GM19467 (cell line): ENCODE measurements around the gene NYNRIN.
"Not testable (repeated sequence)": the region's sequence is repeated elsewhere in the genome, so short reads cannot be mapped to it uniquely, and the experiment has no call there.

Source experiments
- ATAC-seq: cut with Tn5 transposase; IDR thresholded peaks from one replicate; pipeline ENCODE4 v1.9.1; 2021; ENCODE audit warnings: mild to moderate bottlenecking, moderate library complexity; ENCODE audit not compliant: unreplicated experiment

NYNRIN gene

GRCh38 chr14:24369907-24370687 lies 28.7 kb upstream of the NYNRIN start:
- no peak for ATAC-seq

GRCh38 chr14:24370748-24371147 lies 28.1 kb upstream of the NYNRIN start:
- no peak for ATAC-seq

GRCh38 chr14:24371605-24372004 lies 27.2 kb upstream of the NYNRIN start:
- not testable (repeated sequence) for ATAC-seq

GRCh38 chr14:24372701-24373416 lies 25.9 kb upstream of the NYNRIN start:
- no peak for ATAC-seq

- ATAC-seq, result no peak
These were observed 22.2 kb upstream of the NYNRIN start for GRCh38 chr14:24376448-24377070.

- no peak for ATAC-seq
These were observed 21.7 kb upstream of the NYNRIN start for GRCh38 chr14:24377126-24377525.

- ATAC-seq, result no peak
These were observed 21.1 kb upstream of the NYNRIN start for GRCh38 chr14:24377657-24378056.

- ATAC-seq, result no peak
These were observed 20.5 kb upstream of the NYNRIN start for GRCh38 chr14:24378327-24378726.

GRCh38 chr14:24378981-24379906 lies 19.6 kb upstream of the NYNRIN start:
- ATAC-seq, result no peak

- ATAC-seq, result no peak
These were observed 18.7 kb upstream of the NYNRIN start for GRCh38 chr14:24379907-24380730.

GRCh38 chr14:24381363-24382063 lies 17.3 kb upstream of the NYNRIN start:
- no peak for ATAC-seq

- no peak for ATAC-seq
These were observed 16.8 kb upstream of the NYNRIN start for GRCh38 chr14:24382064-24382371.

- no peak for ATAC-seq
These were observed 14.6 kb upstream of the NYNRIN start for GRCh38 chr14:24384169-24384568.

- ATAC-seq, result no peak
These were observed 13.3 kb upstream of the NYNRIN start for GRCh38 chr14:24385524-24385923.

- ATAC-seq, result no peak
These were observed 11.8 kb upstream of the NYNRIN start for GRCh38 chr14:24387009-24387345.

- ATAC-seq, result not testable (repeated sequence)
These were observed 11.2 kb upstream of the NYNRIN start for GRCh38 chr14:24387579-24387978.

- no peak for ATAC-seq
These were observed 10.2 kb upstream of the NYNRIN start for GRCh38 chr14:24388474-24389179.

GRCh38 chr14:24389226-24389848 lies 9.5 kb upstream of the NYNRIN start:
- no peak for ATAC-seq
